ENCODE data around the gene AGMO.

AGMO gene

GRCh38 chr7:15457990-15458955 lies 103.5 kb downstream of the AGMO start:
- no peak for DNase-seq (ENCODE audit: low read depth)

- DNase-seq (ENCODE audit: low read depth): no peak
Measured at GRCh38 chr7:15452670-15453069, 109.1 kb downstream of the AGMO start.

- DNase-seq (ENCODE audit: low read depth): no peak
Measured at GRCh38 chr7:15446722-15447121, 115.1 kb downstream of the AGMO start.

- DNase-seq (ENCODE audit: low read depth): no peak
Measured at GRCh38 chr7:15446280-15446679, 115.5 kb downstream of the AGMO start.

DNA sequence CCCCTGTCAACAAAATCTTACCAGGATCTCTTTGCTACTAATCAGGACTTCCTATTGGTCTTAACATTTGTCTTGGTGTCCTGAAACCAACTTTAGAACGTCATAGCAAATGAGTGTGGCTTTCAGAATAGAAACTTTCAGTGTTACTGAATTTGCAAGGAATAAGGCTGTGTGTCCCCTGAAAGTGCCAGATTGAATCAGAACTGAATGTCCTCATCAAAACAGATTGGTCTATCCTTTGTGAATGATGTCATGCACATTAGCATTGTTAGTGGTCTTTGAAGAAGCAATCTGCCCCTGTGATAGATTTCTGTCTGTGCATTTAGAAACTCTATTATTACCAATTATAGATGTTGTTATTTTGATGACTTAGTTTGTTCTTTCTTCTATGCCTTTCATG lies 119.9 kb downstream of the AGMO start:
- DNase-seq (ENCODE audit: low read depth): no peak

DNA sequence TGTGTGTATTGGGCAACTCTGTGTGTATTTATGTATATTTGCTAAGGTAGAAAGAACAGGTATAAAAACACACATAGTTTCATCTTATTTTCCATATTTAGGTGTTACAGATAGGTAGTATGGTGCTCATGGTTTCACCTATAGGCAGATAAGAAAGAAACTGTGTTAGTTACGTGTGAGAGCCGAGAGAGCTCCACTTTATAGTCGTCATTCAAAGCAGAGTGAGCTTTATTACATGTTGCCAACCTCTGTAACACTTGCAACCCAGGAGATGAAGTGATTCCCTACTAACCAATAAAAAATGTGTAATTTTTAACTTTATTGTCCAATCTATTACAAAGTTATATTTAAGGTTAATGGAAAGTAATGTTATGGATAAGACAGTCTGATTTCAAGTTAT lies 121.3 kb downstream of the AGMO start:
- DNase-seq (ENCODE audit: low read depth): no peak

DNA sequence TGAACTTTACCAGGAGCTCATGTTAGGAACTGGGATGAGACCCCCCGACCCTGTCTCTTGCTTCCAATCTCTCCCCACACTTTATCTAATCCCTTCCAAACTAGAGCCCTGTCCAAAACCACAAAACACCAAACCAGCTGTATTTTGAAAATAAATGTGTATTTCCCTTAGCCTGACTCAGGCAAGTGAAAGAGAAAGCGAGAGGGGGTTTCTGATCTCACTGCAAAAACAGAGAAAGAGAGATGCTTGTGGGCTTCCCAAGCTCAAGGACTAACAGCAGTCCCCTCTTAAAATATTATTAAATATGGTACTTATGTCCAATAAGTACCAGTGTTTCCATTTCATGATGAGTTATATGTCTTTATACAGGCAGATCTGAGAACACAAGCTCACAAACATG lies 122.0 kb downstream of the AGMO start:
- DNase-seq (ENCODE audit: low read depth): no peak

DNA sequence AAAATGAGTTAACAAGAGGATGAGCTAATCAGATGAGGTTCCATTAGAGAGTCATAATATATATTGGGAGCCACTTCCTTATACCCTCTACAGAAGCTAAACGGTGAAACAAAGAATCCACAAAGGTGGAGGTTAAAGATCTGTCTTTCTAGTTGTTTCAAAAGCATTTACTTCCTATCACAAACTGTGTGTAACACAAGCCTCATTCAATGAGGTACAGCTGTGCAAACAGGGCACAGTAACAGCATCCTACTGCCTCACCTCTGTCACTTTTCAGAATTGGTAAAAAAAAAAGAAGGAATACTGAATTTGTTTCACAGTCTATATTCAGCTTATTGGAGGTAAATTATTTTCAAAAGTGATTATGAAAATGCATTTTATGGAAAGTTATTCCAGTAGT lies 128.7 kb downstream of the AGMO start:
- no peak for DNase-seq (ENCODE audit: low read depth)

DNA sequence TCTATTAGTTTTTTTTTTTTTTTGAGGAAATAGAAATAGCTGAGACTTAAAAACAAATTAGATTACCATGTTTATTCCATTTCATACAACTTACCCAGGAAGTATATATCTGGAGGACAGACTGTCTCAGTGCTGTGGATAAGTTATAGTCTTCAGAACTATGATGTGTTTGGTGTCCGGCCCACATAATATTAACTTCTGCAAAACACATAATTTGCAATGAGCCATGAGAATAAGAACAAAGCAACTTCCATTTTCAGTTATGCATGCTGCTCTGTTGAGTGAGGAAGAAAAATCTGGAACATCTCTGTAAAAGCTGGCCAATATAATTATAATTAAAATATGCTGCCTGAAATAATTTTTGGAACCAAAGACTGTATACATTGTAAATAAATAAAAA lies 130.9 kb downstream of the AGMO start:
- no peak for DNase-seq (ENCODE audit: low read depth)

DNA sequence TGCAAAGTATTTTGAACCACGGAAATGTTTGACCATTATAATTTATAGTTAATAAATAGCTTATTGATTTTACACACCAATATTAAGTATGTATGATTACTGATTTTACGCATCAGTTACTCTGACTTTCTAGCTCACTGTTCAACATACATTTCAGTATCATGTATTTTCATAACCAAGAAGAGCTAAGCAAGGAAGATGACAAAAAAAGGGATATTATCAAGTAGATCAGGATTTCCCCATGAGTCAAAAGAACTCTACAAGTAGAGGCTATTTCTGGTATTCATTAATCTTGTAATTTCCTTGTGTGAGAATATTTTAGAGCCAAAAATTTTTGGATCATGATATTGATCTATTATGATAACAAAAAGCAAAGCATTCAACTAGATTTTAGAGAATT lies 131.6 kb downstream of the AGMO start:
- no peak for DNase-seq (ENCODE audit: low read depth)

DNA sequence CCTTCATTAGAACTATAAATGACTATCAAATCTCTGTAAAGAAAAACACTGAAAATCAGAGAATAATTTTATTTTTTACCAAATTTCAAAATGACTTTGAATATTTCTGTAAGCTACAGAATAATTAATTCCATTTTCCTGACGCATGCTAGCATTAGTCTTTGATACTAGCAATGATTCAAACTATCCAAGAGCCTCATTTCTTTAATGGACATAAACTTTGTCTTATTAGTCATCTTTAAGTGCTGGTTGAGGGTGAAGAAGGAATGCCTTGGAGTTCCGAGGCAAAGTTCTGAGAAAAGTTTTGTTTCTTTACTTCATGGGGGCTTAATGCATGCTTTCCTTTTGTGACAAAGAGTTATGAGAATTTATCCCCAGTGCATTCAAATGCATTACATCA lies 137.3 kb downstream of the AGMO start:
- DNase-seq (ENCODE audit: low read depth): no peak

GRCh38 chr7:15419596-15419995 lies 142.2 kb downstream of the AGMO start:
- no peak for DNase-seq (ENCODE audit: low read depth)

DNA sequence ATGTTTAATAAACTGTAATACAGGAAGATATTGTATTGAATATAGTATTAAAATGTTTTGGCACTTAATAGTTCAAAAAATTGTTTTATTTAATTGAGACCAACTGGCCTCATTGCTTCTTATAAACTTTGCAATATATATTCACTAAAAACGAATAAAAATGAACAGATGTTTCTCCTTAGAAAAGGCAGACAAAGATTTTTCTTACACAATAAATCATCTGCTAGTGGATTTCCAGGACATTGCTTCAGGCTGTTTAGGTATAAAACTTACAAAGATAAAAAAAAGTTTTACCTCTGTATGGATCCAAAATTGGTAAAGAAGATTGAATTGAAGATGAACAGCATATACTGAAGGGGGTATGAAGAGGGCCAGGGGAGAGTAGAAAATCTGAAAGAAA lies 143.6 kb downstream of the AGMO start:
- no peak for DNase-seq (ENCODE audit: low read depth)

GRCh38 chr7:15417341-15417988 lies 144.3 kb downstream of the AGMO start:
- no peak for DNase-seq (ENCODE audit: low read depth)

DNA sequence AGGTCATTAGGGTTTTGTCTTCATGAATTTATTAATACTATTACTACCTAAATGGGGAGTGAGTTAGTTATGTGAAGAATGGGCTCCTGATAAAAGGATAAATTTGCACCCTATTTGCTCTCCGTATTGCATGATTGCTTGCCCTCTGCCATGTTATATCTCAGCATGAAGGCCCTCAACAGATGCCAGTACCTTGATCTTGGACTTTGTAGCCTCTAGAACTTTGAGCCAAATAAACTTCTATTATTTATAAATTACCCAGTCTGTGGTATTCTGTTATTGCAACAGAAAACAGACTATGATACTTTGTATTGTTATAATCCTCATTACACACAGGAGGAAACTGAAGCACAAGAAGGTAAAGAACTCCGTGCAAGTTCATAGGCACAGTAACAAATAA lies 150.8 kb downstream of the AGMO start:
- no peak for DNase-seq (ENCODE audit: low read depth)

DNA sequence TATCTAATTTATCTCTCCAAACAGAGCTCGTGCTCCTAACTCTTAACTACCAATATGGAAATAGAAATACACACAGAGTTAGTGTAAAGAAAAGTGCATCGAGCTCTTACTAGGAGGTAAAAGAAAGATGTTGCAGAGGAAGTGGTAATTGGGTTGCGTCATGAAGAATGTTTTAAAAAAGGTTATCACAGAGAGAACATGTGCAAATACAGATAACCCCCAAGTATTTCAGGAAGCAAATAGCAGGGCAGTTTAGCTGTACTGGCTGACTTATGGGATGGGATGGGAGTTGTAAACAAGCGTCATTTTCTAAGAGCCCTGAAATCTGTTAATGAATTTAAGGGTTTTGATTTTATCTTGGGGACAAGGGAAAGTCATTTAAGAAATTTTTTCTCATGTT lies 153.9 kb downstream of the AGMO start:
- DNase-seq (ENCODE audit: low read depth): no peak

- DNase-seq (ENCODE audit: low read depth): no peak
Measured at GRCh38 chr7:15403751-15404150, 158.1 kb downstream of the AGMO start.

DNA sequence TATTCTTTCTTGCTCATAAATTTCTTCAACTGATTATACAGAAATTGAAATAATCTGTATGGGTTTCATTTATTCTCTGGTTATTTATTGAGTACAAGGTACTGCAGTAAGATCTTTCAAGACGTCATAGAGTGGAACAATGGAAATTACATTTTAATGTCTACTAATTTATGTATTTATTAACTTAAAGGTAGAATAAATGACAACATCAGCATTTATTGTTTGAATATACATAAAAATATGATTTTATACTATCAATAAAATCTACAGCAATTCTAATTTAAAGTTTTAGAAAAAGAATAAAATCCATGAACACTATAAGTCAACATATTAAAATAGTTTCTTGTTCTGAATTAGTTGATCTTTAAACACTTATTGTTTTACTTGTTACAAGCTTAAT lies 158.5 kb downstream of the AGMO start:
- no peak for DNase-seq (ENCODE audit: low read depth)

GRCh38 chr7:15402436-15403136 lies 159.2 kb downstream of the AGMO start:
- no peak for DNase-seq (ENCODE audit: low read depth)

DNA sequence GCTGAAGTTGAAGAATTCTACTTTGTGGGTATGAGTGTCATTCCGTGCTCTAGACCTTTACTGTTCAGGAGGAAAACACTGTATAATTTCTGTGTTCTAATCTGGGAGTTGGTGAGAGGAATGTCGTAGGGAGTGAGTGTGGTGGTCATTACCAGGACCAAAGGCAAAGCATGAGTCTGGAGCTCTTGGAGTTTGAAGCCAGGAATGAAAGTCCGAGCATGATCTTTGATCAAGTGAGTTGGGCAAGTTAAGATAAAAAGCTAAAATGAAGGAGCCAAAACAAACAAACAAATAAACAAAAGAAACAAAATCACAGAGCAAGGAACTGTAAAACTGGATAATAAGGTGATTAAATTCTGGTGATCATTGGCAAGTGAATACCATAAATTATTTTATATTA lies 161.4 kb downstream of the AGMO start:
- DNase-seq (ENCODE audit: low read depth): no peak

- no peak for DNase-seq (ENCODE audit: low read depth)
Measured at GRCh38 chr7:15399441-15399840, 162.4 kb downstream of the AGMO start.

GRCh38 chr7:15397922-15398760 lies 163.7 kb downstream of the AGMO start:
- DNase-seq (ENCODE audit: low read depth): peak; percentile 18
